Activated CD4-positive, alpha-beta T cell treated with anti-CD3 and anti-CD28 coated beads, Interleukin-2, amount 50 U/mL, for 48 hours (primary cell): ENCODE results near the gene MTMR6.

Experiments used
- DNase-seq, 2 experiments: peaks; one replicate each; pipeline ENCODE4 v3.0.0-alpha.2; 2020

MTMR6 gene

DNA sequence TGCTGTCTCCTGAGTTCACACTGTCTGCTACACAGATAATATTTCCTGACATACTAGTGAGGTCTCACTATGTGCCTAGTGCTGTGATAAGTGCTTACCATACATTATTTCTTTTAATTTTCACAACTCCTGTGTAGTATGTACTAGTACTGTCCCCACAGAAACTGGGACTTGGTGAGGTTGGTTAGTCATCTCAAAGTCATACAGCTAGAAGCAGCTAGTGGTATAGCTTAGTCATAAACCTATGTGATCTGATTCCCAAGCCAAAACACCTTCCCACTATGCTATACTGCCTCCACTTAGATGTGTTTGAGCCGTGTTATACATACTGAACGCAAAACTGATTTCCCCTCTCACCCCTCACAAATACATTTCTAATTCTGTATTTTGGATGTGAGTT, 10.5 kb downstream of the MTMR6 start:
- no peak for DNase-seq

DNA sequence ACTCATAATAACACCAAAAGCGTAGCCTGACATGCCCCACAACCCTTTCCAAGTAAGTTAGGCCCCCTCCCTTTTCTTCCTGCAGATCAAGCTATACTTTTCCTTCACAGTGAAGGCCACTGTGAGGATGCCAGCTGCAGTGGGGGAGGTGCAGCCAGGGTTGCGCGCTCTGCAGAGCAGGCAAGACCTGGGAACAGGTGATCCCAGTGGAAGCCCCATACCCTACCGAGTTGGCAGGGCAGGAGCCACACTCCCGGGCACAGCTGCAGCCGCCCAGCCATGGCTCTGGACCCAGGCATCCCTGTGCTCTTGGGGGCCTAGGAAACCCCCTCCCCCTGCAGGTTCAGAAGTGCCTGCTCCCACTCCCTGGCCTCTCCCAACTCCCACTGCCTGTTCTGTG, 18.7 kb downstream of the MTMR6 start:
- DNase-seq: no peak

DNA sequence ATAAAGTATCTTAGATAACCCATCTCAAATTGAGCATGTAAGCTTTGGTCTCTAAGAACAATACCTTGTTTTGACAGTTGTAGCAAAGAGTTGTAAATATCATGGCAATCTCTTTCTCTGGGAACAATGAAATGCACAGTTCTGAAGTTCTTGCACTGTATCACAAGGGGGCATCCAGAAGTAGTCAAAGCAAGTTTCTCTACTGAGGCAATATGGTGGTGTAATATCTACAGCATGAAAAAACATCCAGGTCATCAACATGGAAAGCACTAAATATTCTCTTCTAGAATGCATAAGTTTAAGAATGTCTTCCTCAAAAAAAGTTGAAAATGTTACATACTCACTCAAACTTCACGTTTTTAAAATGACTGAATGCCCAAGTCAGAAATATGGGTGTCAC, 19.6 kb downstream of the MTMR6 start:
- DNase-seq: no peak

DNA sequence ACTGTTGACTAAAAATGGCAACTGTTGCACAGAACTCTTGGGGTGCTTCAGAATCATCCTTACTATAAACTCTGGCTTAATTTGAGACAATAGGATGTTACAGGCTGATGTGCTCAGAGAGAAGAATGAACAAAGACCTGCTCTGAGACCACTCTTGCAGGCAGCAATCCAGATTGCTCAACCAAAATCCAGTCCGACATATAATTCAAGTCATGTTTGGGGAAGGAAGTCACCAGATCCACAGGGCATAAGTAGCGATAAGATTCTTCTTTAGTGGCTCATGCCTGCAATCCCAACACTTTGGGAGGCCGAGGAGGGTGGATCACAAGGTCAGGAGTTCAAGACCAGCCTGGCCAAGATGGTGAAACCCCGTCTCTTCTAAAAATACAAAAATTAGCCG, 20.6 kb downstream of the MTMR6 start:
- DNase-seq: no peak

DNA sequence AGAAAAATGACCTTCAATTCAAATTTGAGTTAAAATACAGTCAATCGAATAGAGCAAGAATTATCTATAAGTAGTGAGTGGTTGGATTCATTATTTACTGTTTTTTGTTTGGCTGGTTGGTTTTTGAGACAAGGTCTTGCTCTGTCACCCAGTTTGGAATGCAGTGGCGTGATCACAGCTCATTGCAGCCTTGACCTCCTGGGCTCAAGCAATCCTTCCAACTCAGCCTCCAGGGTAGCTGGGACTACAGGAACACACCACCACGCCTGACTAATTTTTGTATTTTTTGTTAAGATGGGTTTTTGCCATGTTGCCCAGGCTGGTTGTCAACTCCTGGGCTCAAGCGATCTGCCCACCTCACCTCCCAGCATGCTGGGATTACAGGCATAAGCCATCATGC, 25.0 kb downstream of the MTMR6 start:
- DNase-seq: no peak

DNA sequence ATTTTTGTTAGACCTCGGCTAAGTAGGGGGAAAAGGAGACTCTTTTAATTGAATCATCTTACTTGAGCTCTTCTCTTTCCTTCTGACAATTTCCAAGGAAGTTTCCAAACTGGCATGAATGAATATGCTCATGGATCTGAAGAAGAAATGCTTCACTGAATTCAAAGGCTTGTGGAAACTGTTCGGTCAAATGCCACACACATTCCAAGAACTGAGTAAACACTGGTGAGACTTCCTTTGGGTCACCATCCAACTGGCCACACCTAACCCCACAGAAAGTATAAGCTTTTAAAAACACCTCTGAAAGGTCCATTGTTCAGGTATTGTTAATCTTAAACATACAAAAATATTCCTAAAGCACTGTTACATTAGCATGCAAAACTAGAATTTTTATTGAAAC, 33.6 kb downstream of the MTMR6 start:
- no peak for DNase-seq

DNA sequence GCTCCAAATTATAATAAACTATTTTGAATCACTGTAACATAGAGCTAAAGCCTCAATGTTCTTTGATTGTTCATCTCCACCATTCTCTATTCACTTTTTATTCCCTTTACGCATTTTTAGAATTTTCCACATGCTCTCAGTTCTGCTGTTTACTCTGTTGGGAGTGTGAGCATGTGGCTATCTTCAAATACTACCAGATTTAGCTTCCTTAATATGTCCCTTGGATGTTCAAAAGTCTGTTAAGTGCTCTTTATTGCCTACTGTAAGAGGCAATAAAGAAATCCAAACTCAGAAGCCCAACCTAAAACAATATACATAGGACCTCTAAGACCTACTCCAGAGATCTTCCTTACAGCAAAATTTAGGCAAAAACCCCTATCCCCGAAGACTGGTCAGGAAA, 34.5 kb downstream of the MTMR6 start:
- no peak for DNase-seq

DNA sequence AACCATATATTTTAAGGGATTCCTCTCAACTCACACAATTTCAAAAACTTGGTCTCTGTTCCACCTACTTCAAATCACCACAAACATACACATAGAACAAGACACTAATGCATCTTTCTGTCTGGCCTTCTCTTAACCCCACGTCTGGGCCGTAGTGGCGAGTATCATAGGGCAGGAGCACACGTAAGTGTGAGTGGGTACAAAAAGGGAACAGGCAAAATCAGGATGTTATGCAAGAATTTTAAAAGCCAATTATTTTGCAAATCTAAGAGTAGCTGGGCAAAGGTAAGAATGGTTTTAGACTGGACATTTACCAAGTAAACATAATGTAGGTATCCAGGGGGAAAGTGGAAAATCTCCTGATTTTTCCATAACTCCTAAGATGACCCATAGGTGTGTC, 35.1 kb downstream of the MTMR6 start:
- no peak for DNase-seq

DNA sequence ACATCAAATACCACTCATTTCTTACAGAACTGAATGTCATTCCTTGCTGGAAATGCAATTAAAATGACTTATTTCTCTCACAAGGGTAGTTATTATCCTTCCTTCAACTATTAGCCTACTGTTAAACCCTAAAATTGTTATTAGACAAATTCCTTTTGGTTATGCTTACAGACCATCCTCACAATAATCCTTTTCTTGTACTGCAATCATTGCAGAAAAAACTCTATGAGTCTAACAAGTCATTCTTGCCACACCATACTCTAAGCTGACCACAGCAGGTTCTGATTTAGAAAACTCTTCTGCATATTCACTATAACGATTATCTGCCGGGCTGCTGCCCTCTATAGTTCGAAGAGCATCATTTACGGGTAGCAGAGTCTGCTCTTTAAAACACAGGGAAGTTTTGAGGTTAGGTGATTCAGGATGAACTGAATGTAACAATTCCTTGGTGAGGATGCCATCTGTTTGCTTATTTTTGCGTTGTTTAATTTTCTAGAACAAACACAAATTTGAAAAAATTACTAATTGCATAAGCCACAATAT, 38.2 kb downstream of the MTMR6 start:
- no peak for DNase-seq

DNA sequence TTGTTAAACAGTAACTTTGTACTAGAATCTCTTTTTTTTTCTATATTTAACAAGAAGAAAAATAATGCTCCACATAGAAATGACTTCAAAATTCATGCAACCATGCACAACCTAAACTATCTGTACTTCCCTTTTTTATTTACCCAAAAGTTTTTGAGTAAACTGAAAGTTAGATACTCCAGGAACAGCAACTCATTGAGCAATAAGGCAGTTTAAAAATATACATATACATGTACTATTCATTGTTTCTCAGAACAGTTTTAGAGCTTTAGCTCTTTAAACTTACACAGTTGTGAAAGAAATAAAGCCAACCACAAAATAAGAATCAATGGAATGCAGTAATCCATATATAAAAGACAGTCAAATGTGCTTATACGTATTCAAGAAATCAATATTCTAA, 39.2 kb downstream of the MTMR6 start:
- DNase-seq: no peak

DNA sequence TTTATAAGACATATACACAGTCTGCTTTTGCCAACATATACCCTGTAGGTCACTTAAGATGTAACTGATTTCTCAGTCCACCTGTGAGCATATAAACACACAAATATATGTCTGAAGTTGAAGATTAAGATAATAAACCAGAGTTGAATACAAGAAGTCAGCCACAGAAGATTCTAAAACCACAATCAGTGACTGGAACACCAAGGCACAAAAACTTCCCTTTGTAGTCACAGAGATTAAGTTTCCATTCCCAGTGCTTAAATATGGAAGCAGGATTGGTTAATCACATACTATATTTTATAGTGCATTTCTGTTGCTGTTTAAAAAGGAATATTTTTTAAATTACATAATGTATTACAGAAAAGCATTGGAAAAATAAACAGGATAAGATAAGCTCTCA, 39.9 kb downstream of the MTMR6 start:
- no peak for DNase-seq

DNA sequence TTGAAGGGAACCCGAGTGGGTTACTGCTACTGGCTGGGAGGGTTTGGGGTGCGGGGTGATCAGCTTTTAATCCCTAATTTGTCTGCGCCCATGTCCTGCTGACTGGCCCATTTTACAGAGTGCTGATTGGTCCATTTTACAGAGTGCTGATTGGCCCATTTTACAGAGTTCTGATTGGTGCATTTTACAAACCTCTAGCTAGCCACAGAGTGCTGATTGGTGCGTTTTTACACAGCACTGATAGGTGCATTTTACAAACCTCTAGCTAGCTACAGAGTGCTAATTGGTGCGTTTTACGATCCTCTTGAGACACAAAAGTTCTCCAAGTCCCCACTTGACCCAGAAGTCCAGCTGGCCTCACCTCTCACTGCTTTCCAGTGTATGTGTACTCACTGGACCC, 43.2 kb downstream of the MTMR6 start:
- no peak for DNase-seq

DNA sequence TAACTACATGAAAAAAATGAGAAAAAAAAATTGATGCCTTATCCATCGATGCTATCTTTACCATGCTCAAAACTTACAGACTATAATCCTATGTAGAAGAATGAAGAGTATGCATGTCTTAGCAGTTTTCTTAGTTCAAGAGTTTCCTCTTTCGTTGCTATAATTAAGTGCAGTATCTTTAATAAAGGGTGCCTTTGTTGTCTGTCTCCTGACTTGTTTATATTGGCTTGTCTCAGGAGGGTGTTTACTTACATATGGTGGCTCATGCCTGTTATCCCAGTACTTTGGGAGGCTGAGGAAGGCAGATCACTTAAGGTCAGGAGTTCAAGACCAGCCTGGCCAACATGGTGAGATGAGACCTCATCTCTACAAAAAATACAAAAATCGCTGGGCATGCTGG, 44.3 kb downstream of the MTMR6 start:
- no peak for DNase-seq

DNA sequence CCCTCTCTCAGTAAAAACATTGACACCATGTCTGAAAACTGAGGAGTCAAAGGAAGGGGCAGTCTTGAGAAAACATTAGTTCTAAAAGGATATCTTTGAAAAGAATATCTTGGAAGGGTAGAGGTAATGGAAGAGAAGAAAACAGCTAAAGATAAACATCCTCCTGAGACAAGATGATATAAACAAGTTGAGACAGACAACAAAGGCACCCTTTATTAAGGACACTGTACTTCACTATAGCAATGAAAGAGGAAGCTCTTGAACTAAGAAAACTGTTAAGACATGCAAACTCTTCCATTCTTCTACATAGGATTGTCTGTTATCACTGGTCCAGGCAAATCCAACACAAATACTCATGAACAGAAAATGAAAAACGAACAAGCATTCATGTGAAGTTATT, 46.3 kb downstream of the MTMR6 start:
- DNase-seq: no peak

DNA sequence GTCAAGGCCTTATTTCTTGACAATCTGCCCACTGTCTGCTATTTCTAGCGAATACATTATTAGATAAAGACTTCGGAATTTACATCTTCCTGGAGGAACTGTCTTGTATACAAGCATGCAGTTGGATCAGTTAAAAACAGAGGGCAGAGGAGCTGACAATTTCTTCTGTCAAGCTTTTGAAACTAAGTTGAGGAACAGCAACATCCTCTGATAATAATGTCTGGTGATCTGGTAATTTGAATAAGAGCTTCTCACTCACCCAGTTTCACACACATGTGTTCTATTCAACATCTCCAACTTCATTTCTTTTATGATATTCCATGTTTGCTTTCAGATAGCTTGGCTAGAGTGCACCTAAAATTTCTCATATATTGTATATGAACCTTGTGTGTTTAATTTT, 50.2 kb downstream of the MTMR6 start:
- DNase-seq: no peak

DNA sequence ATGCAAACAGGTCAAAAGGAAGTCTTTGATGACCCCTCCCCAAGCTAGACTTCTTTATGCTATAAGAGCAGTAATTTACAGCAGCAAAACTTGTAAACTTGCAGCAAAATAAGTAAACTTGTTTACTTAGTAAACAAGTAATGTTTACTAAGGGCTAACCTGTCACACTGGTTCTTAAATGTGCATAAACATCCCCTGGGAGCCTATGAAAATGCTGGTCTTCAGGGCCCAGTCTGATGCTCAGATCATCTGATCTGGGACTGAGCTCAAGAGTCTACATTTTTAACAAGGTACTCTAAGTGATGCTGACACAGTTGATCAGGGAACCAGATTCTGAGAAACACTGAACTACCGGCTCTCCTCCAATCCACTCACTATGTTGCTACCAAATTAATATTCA, 53.4 kb downstream of the MTMR6 start:
- no peak for DNase-seq

DNA sequence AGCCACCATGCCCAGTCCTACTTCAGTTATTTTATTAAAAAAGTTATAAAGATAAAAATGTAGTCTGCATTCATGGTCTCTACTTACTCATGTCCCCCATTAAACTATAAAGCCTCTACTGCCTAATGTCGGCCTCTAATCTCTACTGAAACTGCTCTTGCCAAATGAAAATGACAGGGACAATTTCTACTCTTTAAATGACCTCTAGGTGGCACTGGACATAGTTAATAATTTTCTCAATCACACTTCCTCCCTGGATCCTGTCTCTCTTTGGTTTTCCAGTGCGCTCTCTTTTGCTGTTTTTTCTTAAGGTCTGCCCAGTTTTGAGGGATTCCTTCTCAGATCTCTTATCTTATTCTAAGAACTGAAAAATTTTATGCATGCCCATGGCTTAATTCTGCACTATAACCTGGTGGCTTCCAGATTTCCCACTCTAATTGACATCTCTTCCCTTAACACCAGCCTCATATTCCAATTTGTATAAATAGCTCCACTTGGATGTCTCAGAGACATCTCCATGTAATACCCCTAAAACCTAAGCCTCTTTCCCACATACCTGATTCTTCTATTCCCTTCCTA, 54.3 kb downstream of the MTMR6 start:
- no peak for DNase-seq

DNA sequence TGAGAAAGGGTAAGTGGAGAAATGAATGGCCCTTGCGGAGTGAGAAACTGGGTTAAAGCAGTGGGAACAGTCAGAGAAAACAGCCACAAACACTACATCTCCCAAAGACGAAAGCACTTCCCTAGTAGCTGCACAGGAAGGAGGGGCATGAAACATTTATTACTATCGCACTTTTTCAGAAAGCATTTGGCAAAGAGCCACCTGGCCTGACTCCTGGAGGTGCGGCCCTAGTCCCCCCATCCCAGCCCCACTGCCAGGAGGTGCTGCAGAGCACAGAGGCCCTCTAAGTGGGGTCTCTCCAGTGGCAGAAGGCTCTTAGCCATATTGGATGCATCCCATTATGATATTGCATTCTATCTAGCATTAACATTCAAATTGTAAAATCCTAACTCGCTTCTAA, 55.8 kb downstream of the MTMR6 start:
- DNase-seq: no peak

DNA sequence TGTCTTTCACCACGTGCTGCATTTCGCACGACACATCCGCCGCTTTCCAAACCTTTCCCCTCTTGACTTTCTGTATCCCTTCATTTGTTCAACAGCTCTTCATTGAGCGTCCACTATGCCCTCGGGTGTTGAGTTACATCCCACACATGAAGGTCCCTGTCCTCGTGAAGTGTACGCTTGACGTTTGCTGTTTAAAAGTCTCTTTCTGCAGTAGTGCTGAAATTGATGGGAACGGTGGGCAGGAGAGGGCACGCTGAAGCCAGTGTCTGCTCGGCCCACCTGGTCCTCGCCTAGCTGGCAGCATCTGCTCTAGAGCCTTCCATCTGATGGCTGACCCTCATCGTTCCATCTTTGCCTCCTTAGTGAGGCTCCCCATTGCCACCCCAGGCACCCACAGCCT, 59.6 kb downstream of the MTMR6 start:
- no peak for DNase-seq

DNA sequence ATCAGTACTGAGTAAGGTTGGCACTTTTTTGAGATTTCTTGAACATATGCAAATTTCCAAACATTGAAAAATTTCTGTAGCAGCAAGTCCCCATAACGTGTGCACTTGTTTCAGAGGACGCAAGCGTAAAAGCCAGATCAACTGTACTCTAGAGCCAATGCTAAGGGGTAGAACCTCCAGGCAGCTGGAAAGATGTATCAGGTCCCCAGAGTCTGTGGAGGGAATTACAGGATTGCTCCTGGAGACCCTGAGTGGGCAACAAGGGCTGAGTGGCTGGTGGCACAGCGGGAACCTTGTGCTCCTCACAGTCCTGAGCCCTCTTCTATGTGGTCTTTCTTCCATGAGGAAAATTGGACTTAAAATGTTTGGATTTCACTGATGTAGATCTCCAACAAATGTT, 61.3 kb downstream of the MTMR6 start:
- no peak for DNase-seq

DNA sequence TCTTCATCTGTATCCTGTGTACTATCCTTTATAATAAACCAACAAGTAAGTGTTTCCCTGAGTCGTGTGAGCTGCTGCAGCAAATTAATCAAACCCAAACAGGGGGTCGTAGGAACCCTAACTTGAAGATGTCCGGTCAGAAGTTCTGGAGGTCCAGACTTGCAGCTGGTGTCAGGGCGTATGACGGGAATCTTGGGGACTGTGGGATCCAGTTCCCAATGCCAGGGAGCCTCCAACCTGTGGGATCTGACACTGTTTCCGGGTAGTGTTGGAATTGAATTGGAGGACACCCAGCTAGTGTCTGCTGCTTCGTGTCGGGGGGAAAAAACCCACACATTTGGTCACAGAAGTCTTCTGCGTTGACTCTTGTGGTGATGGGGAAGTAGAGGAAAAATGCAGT, 63.1 kb downstream of the MTMR6 start:
- DNase-seq: no peak

DNA sequence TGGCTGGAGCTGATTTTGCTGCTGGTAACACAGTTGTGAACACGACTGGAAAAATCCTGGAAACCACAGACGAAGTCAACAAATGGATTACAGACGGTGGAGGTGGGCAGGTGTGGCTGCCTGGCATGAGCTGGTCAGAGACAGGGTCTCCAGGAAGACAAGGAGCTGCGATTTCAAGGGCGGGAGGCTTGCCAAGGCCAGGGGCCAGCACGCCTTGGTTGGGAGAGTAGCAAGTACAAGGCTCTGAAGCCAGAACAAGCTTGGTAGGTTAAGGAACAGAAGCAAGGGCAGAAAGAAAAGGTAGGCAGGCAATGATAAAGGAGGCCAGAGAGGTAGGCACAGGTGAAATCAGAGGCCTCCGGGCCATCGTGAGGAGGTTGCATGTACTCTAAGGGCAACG, 64.5 kb downstream of the MTMR6 start:
- DNase-seq: no peak

DNA sequence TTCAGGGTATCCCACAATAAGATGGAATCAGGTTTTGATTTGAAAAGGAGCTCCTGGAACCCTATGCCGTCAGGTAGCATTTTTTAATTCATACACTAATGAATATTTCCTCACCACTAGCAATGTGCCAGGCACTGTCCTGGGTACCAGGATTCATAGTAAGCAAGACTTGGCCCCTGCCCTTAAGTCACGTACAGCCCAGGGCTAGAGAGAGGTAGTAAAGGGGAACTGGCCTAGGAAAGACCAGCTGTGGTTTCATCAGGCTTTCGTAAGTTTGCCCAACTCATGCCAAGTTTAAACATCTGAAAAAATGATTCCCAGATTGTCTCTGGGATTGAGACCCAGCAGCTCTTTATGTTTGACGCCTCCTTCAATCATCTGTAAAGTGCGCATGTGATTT, 69.3 kb downstream of the MTMR6 start:
- no peak for DNase-seq

DNA sequence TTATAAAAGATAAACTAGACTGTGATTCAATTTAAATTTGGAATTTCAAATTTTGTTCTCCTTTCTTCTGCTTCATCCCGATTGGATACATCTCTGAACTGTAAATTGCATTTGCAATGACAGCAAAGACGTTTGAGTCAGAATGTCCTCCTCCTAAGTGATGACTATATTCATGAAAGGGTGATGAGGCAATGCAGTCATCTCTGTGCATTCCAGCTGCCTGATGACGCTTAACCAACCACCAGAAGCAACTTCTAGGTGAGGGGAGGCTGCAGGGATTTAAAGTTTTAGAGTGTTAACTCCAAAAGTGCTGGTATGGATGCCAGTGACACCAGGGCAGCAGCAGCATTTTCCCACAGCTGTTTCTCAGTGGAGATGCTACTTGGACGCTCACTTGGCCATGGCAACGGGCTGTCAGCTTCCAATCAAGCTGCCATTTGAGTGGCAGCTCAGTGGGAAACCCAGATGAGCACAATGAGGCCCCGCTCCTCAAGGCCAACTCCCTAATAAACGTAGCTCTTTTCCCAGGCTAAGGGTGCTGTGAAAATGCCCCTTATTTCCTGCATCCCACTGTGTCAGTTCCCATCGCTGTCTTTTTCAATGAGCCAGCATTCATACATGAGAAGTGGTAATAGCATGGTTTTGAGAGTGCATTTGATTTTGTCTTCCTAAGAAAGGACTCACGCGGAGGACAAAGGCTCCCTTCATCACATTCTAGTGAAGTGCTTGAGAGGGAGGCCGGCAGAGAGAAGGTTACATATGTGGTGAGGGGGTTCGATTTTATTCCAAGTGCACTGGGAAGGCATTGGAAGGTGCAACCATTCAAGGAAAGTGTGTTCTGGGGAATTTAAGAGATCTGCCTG, 70.0 kb downstream of the MTMR6 start:
- no peak for DNase-seq

DNA sequence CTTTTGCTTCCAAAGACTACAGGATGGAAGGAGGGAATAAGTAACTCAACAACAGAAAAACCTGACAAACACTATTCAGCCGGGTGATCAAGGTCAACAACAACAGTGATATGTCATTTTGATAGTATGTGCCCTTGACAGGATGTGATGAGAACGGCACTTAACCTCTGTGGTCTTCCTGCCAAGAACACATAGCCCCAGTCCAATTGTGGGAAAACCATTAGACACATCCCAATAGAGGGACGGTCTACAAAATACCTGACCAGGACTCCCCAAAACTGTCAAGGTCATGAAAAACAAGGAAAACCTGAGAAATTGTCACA, 72.1 kb downstream of the MTMR6 start:
- DNase-seq: no peak
